ENCODE measurements around the gene ACAN.

DNA sequence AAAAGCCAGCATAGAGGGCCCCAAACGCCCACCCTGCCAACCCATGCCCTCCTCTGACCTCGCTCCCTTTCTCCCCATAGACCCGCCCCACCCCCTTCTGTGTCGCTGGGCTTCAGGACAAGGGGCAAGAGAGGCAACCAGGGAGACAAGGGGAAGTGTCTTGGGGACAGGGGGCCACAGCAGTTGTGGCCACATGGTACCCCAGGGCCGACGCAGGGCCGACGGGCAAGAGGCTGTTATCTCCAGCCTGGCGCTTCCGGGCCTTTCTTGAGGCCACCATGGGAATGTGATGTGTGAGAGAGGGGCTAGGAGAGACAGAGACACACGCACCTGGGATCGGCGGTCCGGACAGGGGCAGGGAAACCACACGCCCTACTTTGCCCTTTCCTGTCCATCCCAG, 95.5 kb downstream of the ACAN start:
- TF ChIP-seq CTCF (IDR thresholded peaks at IDR 0.05) (no peak), POLR2AphosphoS5 (IDR thresholded peaks at IDR 0.05; ENCODE audit: low read depth, low read length) (peak; percentile 29; the same call in 1 of the 2 replicates), SIN3A (IDR thresholded peaks at IDR 0.05; ENCODE audit: borderline replicate concordance, insufficient read depth, low read depth, low read length) (no peak), TCF7L2 (IDR thresholded peaks at IDR 0.05; ENCODE audit: low read depth, low read length) (no peak)
- TF ChIP-seq, protein P1, sequence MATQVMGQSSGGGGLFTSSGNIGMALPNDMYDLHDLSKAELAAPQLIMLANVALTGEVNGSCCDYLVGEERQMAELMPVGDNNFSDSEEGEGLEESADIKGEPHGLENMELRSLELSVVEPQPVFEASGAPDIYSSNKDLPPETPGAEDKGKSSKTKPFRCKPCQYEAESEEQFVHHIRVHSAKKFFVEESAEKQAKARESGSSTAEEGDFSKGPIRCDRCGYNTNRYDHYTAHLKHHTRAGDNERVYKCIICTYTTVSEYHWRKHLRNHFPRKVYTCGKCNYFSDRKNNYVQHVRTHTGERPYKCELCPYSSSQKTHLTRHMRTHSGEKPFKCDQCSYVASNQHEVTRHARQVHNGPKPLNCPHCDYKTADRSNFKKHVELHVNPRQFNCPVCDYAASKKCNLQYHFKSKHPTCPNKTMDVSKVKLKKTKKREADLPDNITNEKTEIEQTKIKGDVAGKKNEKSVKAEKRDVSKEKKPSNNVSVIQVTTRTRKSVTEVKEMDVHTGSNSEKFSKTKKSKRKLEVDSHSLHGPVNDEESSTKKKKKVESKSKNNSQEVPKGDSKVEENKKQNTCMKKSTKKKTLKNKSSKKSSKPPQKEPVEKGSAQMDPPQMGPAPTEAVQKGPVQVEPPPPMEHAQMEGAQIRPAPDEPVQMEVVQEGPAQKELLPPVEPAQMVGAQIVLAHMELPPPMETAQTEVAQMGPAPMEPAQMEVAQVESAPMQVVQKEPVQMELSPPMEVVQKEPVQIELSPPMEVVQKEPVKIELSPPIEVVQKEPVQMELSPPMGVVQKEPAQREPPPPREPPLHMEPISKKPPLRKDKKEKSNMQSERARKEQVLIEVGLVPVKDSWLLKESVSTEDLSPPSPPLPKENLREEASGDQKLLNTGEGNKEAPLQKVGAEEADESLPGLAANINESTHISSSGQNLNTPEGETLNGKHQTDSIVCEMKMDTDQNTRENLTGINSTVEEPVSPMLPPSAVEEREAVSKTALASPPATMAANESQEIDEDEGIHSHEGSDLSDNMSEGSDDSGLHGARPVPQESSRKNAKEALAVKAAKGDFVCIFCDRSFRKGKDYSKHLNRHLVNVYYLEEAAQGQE (IDR thresholded peaks at IDR 0.05; ENCODE audit: insufficient read depth in 1 of 2, low read depth in 2 of 2, low read length in 1 of 2), result no peak

All from Panc1 (cell line).